ENCODE results near the gene KRTAP4-5.
"Not testable (repeated sequence)": the region's sequence is repeated elsewhere in the genome, so short reads cannot be mapped to it uniquely, and the experiment has no call there.

The KRTAP4-5 gene

DNA sequence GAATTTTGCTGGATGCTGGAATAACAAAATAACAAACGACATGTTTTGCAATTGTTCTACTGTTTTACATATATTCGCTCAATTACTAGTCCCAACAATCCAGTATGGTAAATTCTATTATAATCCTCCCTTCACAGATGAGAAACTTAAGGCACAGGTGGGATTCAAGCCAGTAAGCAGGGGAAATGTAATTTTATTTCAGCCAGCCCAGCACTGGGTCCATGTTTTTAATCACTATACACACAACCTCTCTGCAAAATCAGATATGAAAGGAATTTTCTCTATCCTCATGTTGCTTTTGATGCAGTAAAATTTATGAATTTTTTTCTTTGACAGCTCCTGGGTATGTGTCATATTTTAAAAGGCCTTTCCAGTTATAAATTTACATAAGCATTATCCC lies 4.4 kb downstream of the KRTAP4-5 start:
- DNase-seq, result no peak

GRCh38 chr17:41144846-41145245 lies 4.8 kb downstream of the KRTAP4-5 start:
- no peak for DNase-seq

DNA sequence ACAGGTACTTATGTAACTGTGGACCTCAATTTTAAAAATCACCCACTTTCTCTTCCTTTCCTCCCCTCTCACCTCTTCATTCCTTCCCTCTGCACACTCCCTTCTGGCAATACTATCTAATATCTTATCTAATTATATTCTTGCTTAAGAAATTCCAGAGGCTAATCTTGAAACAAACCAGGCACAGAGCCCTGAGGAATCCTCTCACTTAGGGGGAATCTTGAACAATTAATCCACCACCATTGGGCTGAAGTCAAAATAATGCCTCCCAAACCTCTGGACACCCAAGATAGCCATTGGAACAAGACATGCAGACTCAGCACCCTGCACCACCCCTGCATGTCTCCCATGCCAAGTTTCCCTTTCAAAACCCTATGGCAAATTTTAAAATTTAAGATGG lies 8.3 kb downstream of the KRTAP4-5 start:
- DNase-seq, result no peak

DNA sequence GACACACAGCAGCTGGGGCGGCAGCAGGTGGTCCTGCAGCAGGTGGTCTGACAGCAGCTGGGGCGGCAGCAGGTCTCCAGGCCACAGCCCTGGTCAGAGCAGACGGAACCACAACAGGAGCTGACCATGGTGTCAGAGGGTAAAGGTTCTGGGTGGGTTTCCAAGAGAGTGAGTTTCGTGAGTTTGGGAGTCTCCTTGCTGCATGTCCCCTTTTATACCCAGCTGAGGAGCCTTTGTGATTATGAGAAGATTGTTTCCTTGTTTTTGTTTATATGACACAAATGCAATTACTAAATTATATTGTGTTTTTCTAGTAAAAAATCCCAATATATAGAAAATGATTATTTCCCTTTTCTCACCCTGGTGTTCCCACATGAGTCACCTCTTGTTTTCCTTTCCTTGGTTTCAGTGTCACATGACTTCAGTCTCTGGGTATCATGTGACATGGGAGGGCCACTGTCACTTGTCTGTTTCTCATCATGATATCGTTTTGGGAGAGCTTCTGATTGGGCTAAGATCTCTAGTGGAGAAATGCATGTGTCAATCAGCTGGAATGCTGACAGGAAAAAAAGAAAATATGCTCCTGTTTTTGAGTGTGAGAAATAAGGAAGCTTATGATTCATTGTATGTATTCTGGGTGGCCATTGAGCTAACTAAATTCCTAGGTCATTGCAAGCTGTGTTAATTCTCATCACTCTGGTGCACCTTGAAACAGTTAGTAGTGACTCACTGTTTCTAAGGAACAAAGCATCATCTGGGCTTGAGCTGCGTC lies 9.1 kb downstream of the KRTAP4-5 start, which contains the start of gene KRTAP4-6:
TSS of gene KRTAP4-6 (minus strand) at position 185 of the 772 bp plus-strand sequence. CDS start at position 128, 57 bp downstream.
- no peak for DNase-seq

DNA sequence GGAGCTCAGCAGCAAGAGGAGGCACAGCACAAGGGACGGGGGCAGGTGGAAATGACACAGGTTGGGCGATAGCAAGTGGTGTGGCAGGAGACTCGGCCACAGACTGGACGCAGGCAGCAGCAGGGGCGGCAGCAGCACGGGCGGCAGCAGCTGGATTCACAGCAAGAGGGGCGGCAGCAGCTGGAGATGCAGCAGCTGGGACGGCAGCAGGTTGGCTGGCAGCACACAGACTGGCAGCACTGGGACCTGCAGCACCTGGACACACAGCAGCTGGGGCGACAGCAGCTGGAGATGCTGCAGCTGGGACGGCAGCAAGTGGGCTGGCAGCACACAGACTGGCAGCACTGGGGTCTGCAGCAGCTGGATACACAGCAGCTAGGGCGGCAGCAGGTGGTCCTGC lies 9.8 kb downstream of the KRTAP4-5 start:
- DNase-seq, result not testable (repeated sequence)

DNA sequence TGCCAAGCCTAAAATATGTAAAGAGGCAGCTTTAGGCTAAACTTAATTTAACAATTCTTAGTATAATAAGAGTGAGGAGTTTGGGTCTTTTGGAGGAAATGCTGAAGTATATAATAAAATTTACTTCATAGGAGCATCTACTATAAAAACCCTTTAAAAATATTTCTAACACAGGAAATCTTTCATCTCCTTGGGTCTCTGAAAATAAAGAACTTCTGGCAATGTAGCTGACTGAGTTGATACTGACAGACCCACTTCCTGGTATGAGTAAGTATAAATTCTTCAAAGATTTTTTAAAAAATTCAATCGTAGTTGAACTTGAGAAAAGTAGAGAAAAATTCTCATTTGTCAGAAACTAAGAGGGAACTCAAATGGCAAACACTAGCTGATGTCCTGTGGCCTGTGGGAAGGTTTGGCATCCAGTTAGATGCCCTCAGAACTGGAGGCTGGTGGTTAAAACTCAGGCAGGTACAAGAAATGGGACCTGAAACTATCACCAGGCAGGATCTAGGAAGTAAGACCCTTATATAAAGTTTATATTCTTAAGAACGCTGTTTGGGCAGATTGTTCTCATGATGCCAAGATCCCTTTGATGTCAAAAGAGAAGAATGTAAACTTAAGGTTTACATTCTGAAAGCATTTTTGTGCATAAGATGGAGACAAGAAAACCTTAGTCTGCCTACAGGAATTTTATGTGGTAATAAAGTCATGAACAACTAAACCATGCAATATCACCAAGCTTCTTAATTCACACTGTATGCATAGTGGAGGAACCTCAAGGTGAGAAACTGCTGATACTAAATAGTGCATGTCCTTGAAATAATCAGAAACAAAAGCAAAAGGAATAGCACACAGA lies 15.5 kb downstream of the KRTAP4-5 start:
- no peak for DNase-seq

GRCh38 chr17:41131979-41132378 lies 17.6 kb downstream of the KRTAP4-5 start:
- DNase-seq, result no peak

DNA sequence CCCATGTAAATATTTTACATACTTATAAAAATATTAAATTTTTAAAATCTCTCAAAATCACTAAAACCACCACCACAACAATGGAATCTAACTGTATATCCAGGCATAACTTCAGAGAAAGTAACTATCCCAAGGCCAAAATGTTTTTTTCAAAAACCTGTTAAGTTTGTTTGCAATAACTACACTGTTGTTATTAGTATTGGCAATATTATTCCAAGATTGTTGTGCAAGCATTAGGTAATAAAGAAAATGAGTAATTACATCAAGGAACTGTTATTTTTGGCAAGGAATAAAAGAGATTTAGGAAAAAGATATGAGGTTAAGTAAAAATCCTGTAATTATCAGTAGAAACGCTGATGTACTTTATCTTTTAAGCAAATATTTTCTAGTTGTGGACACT lies 22.3 kb downstream of the KRTAP4-5 start:
- DNase-seq, result no peak

DNA sequence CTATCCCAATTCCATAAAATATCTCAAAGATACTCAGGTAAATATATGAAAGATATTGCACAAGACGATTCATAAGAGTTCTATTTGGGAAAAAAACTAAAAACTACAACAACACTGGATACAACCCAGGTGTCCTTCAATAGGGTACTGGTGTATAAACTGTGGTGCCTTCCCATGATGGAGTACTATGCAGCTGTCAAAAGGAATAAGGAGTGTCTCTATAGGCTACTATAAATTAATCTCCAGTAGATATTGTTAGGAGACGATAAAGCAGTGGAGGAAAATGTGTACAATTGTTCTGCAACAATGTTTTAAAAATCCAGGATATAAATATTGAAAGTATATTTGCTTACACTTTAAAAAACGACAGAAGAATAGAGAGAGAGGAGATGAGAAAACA lies 23.2 kb downstream of the KRTAP4-5 start:
- no peak for DNase-seq

- no peak for DNase-seq
Measured at GRCh38 chr17:41125064-41125463, 24.6 kb downstream of the KRTAP4-5 start.

GRCh38 chr17:41123991-41124371 lies 25.6 kb downstream of the KRTAP4-5 start, which contains the start of gene KRTAP4-12:
Gene KRTAP4-12, minus strand, starts transcription at chr17:41124182. Its CDS starts 60 bp downstream, at chr17:41124122.
- DNase-seq, result not testable (repeated sequence)

DNA sequence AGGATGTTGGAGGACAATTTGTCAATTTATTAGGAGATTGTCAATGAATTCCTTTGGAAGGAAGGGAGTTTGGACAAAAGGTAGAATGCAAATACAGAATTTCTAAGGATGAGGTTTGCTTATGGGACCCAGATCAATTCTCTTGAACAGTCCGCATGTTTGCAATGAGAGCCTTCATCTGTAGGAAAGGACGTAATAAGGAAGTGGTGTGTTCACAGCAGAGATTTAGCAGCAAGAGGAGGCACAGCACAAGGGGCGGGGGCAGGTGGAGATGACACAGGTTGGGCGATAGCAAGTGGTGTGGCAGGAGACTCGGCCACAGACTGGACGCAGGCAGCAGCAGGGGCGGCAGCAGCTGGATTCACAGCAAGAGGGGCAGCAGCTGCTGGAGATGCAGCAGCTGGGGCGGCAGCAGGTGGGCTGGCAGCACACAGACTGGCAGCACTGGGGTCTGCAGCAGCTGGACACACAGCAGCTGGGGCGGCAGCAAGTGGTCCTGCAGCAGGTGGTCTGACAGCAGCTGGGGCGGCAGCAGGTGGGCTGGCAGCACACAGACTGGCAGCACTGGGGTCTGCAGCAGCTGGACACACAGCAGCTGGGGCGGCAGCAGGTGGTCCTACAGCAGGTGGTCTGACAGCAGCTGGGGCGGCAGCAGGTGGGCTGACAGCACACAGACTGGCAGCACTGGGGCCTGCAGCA lies 26.2 kb downstream of the KRTAP4-5 start:
- not testable (repeated sequence) for DNase-seq

GRCh38 chr17:41121742-41122141 lies 27.9 kb downstream of the KRTAP4-5 start:
- no peak for DNase-seq

- DNase-seq, result not testable (repeated sequence)
Measured at GRCh38 chr17:41119696-41120690, 29.6 kb downstream of the KRTAP4-5 start.

DNA sequence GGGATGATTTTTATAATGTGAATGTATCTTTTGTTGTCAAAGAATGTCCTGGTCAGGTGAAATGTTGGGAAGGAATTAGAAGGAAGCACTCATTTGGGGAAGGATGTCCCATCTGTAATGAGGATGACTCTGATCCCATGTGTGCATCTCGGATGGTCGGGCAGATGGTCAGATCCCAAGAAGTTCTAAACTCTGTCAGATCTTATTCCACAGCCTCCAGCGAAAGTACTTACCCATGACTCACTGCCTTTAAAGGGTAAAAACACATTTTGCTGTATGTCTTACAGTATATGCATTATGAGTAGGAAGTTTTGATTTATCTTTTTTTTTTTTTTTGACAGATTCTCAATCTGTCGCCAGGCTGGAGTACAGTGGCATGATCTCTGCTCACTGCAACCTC lies 30.9 kb downstream of the KRTAP4-5 start:
- DNase-seq, result no peak

GRCh38 chr17:41117846-41118386 lies 31.7 kb downstream of the KRTAP4-5 start, which contains the start of gene KRTAP4-11:
Gene KRTAP4-11, minus strand, starts transcription at chr17:41118373. Its CDS starts 58 bp downstream, at chr17:41118315.
- not testable (repeated sequence) for DNase-seq

- DNase-seq, result no peak
Measured at GRCh38 chr17:41116297-41116696, 33.3 kb downstream of the KRTAP4-5 start.

DNA sequence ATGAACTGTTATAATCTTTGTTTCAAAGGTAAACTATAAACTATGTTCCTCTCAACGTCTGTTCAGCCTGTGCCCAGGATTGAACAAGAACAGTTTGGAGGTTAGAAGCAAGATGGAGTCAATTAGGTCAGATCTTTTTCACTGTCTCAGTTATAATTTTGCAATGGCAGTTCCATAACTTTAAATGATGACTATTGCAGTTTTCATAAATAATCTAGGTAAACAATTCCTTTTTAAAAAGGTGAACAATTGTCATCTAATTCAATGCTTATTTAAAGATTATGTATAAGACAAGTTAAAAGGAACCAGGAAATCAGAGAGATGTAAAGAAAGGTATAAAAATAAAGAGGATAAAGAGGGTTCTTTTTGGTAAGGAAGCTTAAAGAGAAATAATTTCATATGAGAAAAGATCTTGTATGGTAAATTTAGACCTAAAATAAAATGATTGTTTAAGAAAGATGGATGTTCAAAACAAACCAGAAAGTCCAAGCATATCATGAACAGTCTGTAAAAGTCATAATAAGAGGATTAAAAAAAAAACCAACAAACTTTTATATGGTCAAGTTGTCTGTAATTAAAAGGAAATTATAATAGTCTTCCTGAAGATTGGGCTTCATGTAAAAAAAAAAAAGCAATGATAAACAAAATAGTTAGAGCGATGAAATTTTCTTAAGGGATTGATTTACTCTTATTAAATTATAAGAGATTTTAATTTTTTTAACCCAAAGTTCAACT lies 38.3 kb downstream of the KRTAP4-5 start:
- no peak for DNase-seq

DNA sequence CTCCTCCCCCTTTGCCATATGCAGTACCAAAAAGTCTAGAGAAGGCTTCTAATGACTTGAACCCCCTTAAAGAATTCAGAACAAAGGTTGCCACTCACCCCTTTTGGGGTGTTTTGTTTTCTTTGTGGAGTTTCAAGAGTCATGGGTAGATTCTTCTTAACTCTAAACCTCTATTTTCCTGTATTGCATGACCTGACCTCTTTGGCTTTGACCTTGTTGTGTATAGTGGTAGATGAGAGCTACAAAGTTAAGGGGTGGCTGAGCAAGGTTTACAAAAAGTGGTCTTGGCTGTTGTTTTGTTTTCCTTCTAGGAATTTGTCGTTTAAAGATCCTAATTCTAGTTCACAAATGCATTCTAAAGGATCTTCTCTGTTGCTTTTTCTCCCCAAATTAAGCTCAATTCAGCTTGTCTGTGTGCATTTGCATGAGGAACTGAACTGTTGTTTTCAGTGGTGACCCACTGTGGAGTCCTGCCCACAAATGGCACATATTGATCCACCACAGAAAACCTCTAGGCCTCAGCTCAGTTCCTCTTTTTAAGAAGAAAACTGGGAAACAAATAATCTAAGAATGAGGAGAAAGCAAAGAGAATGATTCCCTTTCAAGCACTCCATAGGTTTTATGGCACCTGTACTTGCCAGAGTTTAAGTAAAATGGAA lies 40.8 kb downstream of the KRTAP4-5 start:
- DNase-seq, result not testable (repeated sequence)

- no peak for DNase-seq
Measured at GRCh38 chr17:41107941-41108450, 41.6 kb downstream of the KRTAP4-5 start.

Data from NCI-H1930 (cell line).